HCT116 (cell line): ENCODE results near the gene SPEF2.

Experiments used
- ATF3 ChIP-seq: IDR thresholded peaks from 2 replicates; pipeline ENCODE4 v1.6.1; 2012
- CEBPB ChIP-seq: IDR thresholded peaks from 2 replicates; pipeline ENCODE4 v1.6.1; 2012; ENCODE audit warnings: low read depth
- CTCF ChIP-seq, 3 experiments: fragments of 200-600 bp in 1 of 3; sonication (generic) in 1 of 3; IDR thresholded peaks in 2 of 3; conservative IDR thresholded peaks in 1 of 3; 2 replicates each; pipeline ENCODE4 v1.5.1; 2012 to 2017; ENCODE audit warnings: low read depth in 2 of 3, low read length in 2 of 3, antibody characterized with exemption in 1 of 3, borderline replicate concordance in 1 of 3, control low read depth in 1 of 3, mild to moderate bottlenecking in 1 of 3, mixed read lengths in 1 of 3, mixed run types in 1 of 3, moderate library complexity in 1 of 3; ENCODE audit not compliant: insufficient read depth in 1 of 3
- EZH2 ChIP-seq: fragments of 200-600 bp; sonication (generic); IDR thresholded peaks from 2 replicates; pipeline ENCODE4 v1.6.1; 2017; ENCODE audit warnings: antibody characterized with exemption, mixed run types
- EZH2phosphoT487 ChIP-seq: fragments of 200-600 bp; IDR thresholded peaks from 2 replicates; pipeline ENCODE4 v1.6.1; 2018; ENCODE audit warnings: antibody characterized with exemption, borderline replicate concordance
- FOSL1 ChIP-seq: IDR thresholded peaks from 2 replicates; pipeline ENCODE4 v1.6.1; 2012; ENCODE audit warnings: low read depth
- MAX ChIP-seq: IDR thresholded peaks from 2 replicates; pipeline ENCODE4 v1.6.1; 2012
- POLR2A ChIP-seq: IDR thresholded peaks from 2 replicates; pipeline ENCODE4 v1.7.0; 2011; ENCODE audit warnings: borderline replicate concordance; ENCODE audit not compliant: insufficient read depth, insufficient read length; ENCODE audit errors: extremely low read depth
- POLR2AphosphoS5 ChIP-seq: IDR thresholded peaks from 2 replicates; pipeline ENCODE4 v1.6.1; 2011; ENCODE audit warnings: mild to moderate bottlenecking, low read depth, low read length, moderate library complexity
- RAD21 ChIP-seq: IDR thresholded peaks from 2 replicates; pipeline ENCODE4 v1.6.1; 2012; ENCODE audit warnings: low read depth, mild to moderate bottlenecking
- REST ChIP-seq: IDR thresholded peaks from 2 replicates; pipeline ENCODE4 v1.6.1; 2012; ENCODE audit warnings: low read depth
- SIN3A ChIP-seq: IDR thresholded peaks from 2 replicates; pipeline ENCODE4 v1.6.1; 2012; ENCODE audit warnings: low read depth
- TCF7L2 ChIP-seq: IDR thresholded peaks from 2 replicates; pipeline ENCODE4 v1.7.0; 2011; ENCODE audit warnings: borderline replicate concordance, inconsistent platforms; ENCODE audit not compliant: insufficient read depth, insufficient read length; ENCODE audit errors: extremely low read depth
- ZFX ChIP-seq: fragments of 450-650 bp; IDR thresholded peaks from 2 replicates; pipeline ENCODE4 v1.6.1; 2017

DNA sequence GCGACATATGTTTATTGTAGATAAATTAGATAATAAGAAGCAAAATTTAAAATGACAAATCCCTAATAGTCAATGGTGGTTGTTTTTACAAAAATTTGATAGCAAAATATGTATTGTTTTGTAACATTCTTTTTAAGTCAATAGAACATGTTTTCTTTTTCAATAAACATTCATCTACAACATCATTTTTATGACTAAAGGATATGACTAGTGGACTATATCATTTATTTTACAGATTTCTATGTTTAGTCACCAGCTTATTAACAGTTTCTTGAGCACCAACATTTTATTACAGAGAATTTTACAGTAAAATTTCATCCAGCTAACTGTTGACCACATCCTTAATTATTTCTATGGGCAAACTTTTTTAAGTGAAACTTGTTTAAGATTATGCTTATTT, 124.3 kb downstream of the SPEF2 start:
- no peak for TF ChIP-seq ATF3
- TF ChIP-seq SIN3A, result no peak
- no peak for TF ChIP-seq RAD21
- TF ChIP-seq CTCF (IDR thresholded peaks at IDR 0.05 in 2 of 3, conservative IDR thresholded peaks at IDR 0.05 in 1 of 3; ENCODE audit: borderline replicate concordance in 1 of 3, insufficient read depth in 1 of 3, low read depth in 2 of 3, low read length in 2 of 3), result no peak
- no peak for TF ChIP-seq REST
- TF ChIP-seq EZH2phosphoT487, result no peak
- no peak for TF ChIP-seq ZFX
- TF ChIP-seq CEBPB, result no peak
- no peak for TF ChIP-seq POLR2A
- no peak for TF ChIP-seq EZH2
- no peak for TF ChIP-seq MAX
- no peak for TF ChIP-seq POLR2AphosphoS5
- no peak for TF ChIP-seq TCF7L2
- TF ChIP-seq FOSL1, result no peak
